Trophoblast cell (in vitro differentiated cells and primary cell): ENCODE data around the gene PRXL2B.
"Not testable (repeated sequence)": the region's sequence is repeated elsewhere in the genome, so short reads cannot be mapped to it uniquely, and the experiment has no call there.

Experiments
- DNase-seq, 2 donors: peaks; one replicate each; pipeline ENCODE4 v3.0.0-alpha.2; 2016
- H2AFZ ChIP-seq: 2 replicates; pipeline ENCODE4 v1.6.1; 2013; ENCODE audit warnings: low read length, moderate library complexity, mild to moderate bottlenecking; ENCODE audit not compliant: insufficient read depth, poor library complexity
- H2AK5ac ChIP-seq: 2 replicates; pipeline ENCODE4 v1.6.1; 2013; ENCODE audit warnings: mild to moderate bottlenecking, low read length
- H2BK120ac ChIP-seq: 2 replicates; pipeline ENCODE4 v1.6.1; 2013; ENCODE audit warnings: low read length, mild to moderate bottlenecking, moderate library complexity; ENCODE audit not compliant: insufficient read depth, poor library complexity
- H2BK12ac ChIP-seq: 2 replicates; pipeline ENCODE4 v1.6.1; 2013; ENCODE audit warnings: mild to moderate bottlenecking, low read length, moderate library complexity
- H2BK5ac ChIP-seq: 2 replicates; pipeline ENCODE4 v1.6.1; 2013; ENCODE audit warnings: low read length, low read depth, moderate library complexity, mild to moderate bottlenecking; ENCODE audit not compliant: poor library complexity
- H3K14ac ChIP-seq: 2 replicates; pipeline ENCODE4 v1.6.1; 2013; ENCODE audit warnings: mild to moderate bottlenecking, low read length
- H3K18ac ChIP-seq: 2 replicates; pipeline ENCODE4 v1.6.1; 2013; ENCODE audit warnings: mild to moderate bottlenecking, low read length
- H3K23ac ChIP-seq: 2 replicates; pipeline ENCODE4 v1.6.1; 2013; ENCODE audit warnings: low read length
- H3K27ac ChIP-seq: 2 replicates; pipeline ENCODE4 v1.5.1; 2013; ENCODE audit warnings: low read depth, mild to moderate bottlenecking, inconsistent platforms, low read length, moderate library complexity
- H3K27me3 ChIP-seq: 2 replicates; pipeline ENCODE4 v1.6.1; 2013; ENCODE audit warnings: inconsistent platforms, mild to moderate bottlenecking, low read length, moderate library complexity; ENCODE audit not compliant: insufficient read depth
- H3K36me3 ChIP-seq, 2 experiments: 1 replicate in 1 of 2; 2 replicates in 1 of 2; pipeline ENCODE4 v1.6.1; 2013; ENCODE audit warnings: low read length in 2 of 2, mild to moderate bottlenecking in 2 of 2, moderate library complexity in 1 of 2; ENCODE audit not compliant: insufficient read depth in 2 of 2, control insufficient read depth in 1 of 2
- H3K4ac ChIP-seq: 2 replicates; pipeline ENCODE4 v1.6.1; 2013; ENCODE audit warnings: low read depth, mild to moderate bottlenecking, low read length, moderate library complexity
- H3K4me1 ChIP-seq, 2 experiments: 1 replicate in 1 of 2; 2 replicates in 1 of 2; pipeline ENCODE4 v1.6.1; 2013; ENCODE audit warnings: low read length in 2 of 2, mild to moderate bottlenecking in 2 of 2, moderate library complexity in 1 of 2; ENCODE audit not compliant: insufficient read depth in 2 of 2, control insufficient read depth in 1 of 2
- H3K4me2 ChIP-seq: 2 replicates; pipeline ENCODE4 v1.6.1; 2013; ENCODE audit warnings: inconsistent platforms, mild to moderate bottlenecking, low read length, moderate library complexity
- H3K4me3 ChIP-seq: 2 replicates; pipeline ENCODE4 v1.5.1; 2013; ENCODE audit warnings: mild to moderate bottlenecking, low read depth, low read length, inconsistent platforms
- H3K79me1 ChIP-seq: one replicate; pipeline ENCODE4 v1.6.1; 2013; ENCODE audit warnings: low read length
- H3K79me2 ChIP-seq: 2 replicates; pipeline ENCODE4 v1.6.1; 2013; ENCODE audit warnings: low read length, mild to moderate bottlenecking; ENCODE audit not compliant: control insufficient read depth, insufficient read depth, poor library complexity
- H3K9ac ChIP-seq: 2 replicates; pipeline ENCODE4 v1.6.1; 2013; ENCODE audit warnings: mild to moderate bottlenecking, low read length
- H3K9me3 ChIP-seq: 2 replicates; pipeline ENCODE4 v1.6.1; 2013; ENCODE audit warnings: low read depth, mild to moderate bottlenecking, control low read depth, inconsistent platforms, low read length; ENCODE audit not compliant: insufficient read depth
- H4K12ac ChIP-seq: 2 replicates; pipeline ENCODE4 v1.6.1; 2013; ENCODE audit warnings: low read depth, mild to moderate bottlenecking, low read length, moderate library complexity
- H4K8ac ChIP-seq: 2 replicates; pipeline ENCODE4 v1.6.1; 2013; ENCODE audit warnings: low read depth, mild to moderate bottlenecking, low read length, moderate library complexity
- H4K91ac ChIP-seq: one replicate; pipeline ENCODE4 v1.6.1; 2013; ENCODE audit warnings: low read depth, mild to moderate bottlenecking, low read length, moderate library complexity
- WGBS: extraction: QIAGEN DNeasy Blood & Tissue Kit; methylation state at CpG from one replicate; pipeline ENCODE4 v1.1.7; 2013; ENCODE audit warnings: missing lambda C conversion rate; ENCODE audit not compliant: insufficient read length, insufficient coverage; ENCODE audit errors: extremely low coverage; 5-methylcytosine and 5-hydroxymethylcytosine counted together

PRXL2B gene

GRCh38 chr1:2567083-2567679 lies 19.4 kb upstream of the PRXL2B start:
- no peak for DNase-seq
- H3K36me3 ChIP-seq: no peaks in the 10 kb centered on the region
- H3K4me3 ChIP-seq: no peak overlapping the region
- no peak overlapping the region for H3K9ac ChIP-seq
- H2BK12ac ChIP-seq: no peak overlapping the region
- H3K79me1 ChIP-seq: no peaks in the 10 kb centered on the region
- H3K4me2 ChIP-seq: no peak overlapping the region
- no peaks in the 10 kb centered on the region for H3K9me3 ChIP-seq
- H4K91ac ChIP-seq: no peak overlapping the region
- H4K8ac ChIP-seq: no peak overlapping the region
- no peak overlapping the region for H3K18ac ChIP-seq
- H3K27ac ChIP-seq: no peak overlapping the region
- H2AK5ac ChIP-seq: no peak overlapping the region
- no peaks in the 10 kb centered on the region for H3K79me2 ChIP-seq
- no peaks in the 10 kb centered on the region for H3K27me3 ChIP-seq
- H2BK5ac ChIP-seq: no peak overlapping the region
- H3K4ac ChIP-seq: no peak overlapping the region
- H4K12ac ChIP-seq: no peak overlapping the region
- no peak overlapping the region for H3K23ac ChIP-seq
- no peak overlapping the region for H2AFZ ChIP-seq
- WGBS: no CpG with 5 or more reads among the region's 16 CpGs
- H3K4me1 ChIP-seq: no peaks in the 10 kb centered on the region
- no peak overlapping the region for H3K14ac ChIP-seq
- H2BK120ac ChIP-seq: no peak overlapping the region

- not testable (repeated sequence) for H3K79me1 ChIP-seq, H2BK5ac ChIP-seq, H3K4me1 ChIP-seq, H3K27ac ChIP-seq, H3K9me3 ChIP-seq, H2BK12ac ChIP-seq, H3K18ac ChIP-seq, H3K36me3 ChIP-seq, DNase-seq, H3K14ac ChIP-seq, H2AK5ac ChIP-seq, H2BK120ac ChIP-seq, H3K23ac ChIP-seq, H3K27me3 ChIP-seq, H3K4me3 ChIP-seq, H3K9ac ChIP-seq, H4K91ac ChIP-seq, H3K4me2 ChIP-seq, H4K8ac ChIP-seq, H4K12ac ChIP-seq, H3K79me2 ChIP-seq, H2AFZ ChIP-seq, H3K4ac ChIP-seq
- WGBS: no CpG with 5 or more reads among the region's 17 CpGs
Observed at GRCh38 chr1:2568187-2568816, 18.3 kb upstream of the PRXL2B start.

GRCh38 chr1:2569060-2569459 lies 17.5 kb upstream of the PRXL2B start:
- Histone ChIP-seq H3K4ac (no peak overlapping the region), H3K18ac (no peak overlapping the region), H3K23ac (no peak overlapping the region), H3K79me2 (no peaks in the 10 kb centered on the region), H3K36me3 (no peaks in the 10 kb centered on the region), H2BK5ac (no peak overlapping the region), H3K9me3 (peaks cover 2% of the 10 kb centered on the region), H2BK12ac (no peak overlapping the region), H4K12ac (no peak overlapping the region), H2AFZ (no peak overlapping the region), H4K91ac (no peak overlapping the region), H4K8ac (no peak overlapping the region), H3K4me1 (no peaks in the 10 kb centered on the region), H2AK5ac (no peak overlapping the region), H3K14ac (no peak overlapping the region), H3K79me1 (no peaks in the 10 kb centered on the region), H3K27ac (no peak overlapping the region), H2BK120ac (no peak overlapping the region), H3K4me2 (no peak overlapping the region), H3K4me3 (no peak overlapping the region), H3K9ac (no peak overlapping the region), H3K27me3 (no peaks in the 10 kb centered on the region)
- no CpG with 5 or more reads among the region's 17 CpGs for WGBS
- DNase-seq: no peak

GRCh38 chr1:2569703-2570102 lies 16.9 kb upstream of the PRXL2B start:
- H2BK12ac ChIP-seq, H4K12ac ChIP-seq, H3K14ac ChIP-seq, H3K23ac ChIP-seq, H4K91ac ChIP-seq, H3K79me1 ChIP-seq, H3K27ac ChIP-seq, H3K4me2 ChIP-seq, H3K4ac ChIP-seq, H3K18ac ChIP-seq, H3K4me1 ChIP-seq, H2BK120ac ChIP-seq, H3K79me2 ChIP-seq, H2BK5ac ChIP-seq, H2AFZ ChIP-seq, H3K4me3 ChIP-seq, H3K9me3 ChIP-seq, H3K9ac ChIP-seq, DNase-seq, H4K8ac ChIP-seq, H3K36me3 ChIP-seq, H2AK5ac ChIP-seq, H3K27me3 ChIP-seq: not testable (repeated sequence)
- no CpG with 5 or more reads among the region's 13 CpGs for WGBS
